Panc1 (cell line): ENCODE results near the gene GULP1. TPM values are rescaled to one million over a fixed set of nuclear protein-coding genes. Genes with fewer than 3 reads are reported as not detected.

Experiments used
- ATAC-seq: fragments of 200-7000 bp; cut with Tn5 transposase; 2 replicates; pipeline ENCODE4 v1.9.1; 2020; ENCODE audit warnings: mild to moderate bottlenecking, moderate library complexity
- BruUV-seq: library from RNA; stranded (reverse); fragments of 400-500 nt; replicated peaks from 2 replicates; lab custom pipeline; 2021; lab: Mats Ljungman, UMichigan
- CTCF ChIA-PET: fragments of 300-600 bp; sonication (Branson Sonifier 250); formaldehyde crosslinking; loops from one replicate; lab custom pipeline; 2022; ENCODE audit warnings: antibody characterized with exemption; lab: Charles Lee
- POLR2A ChIA-PET: fragments of 300-600 bp; sonication (Branson Sonifier 250); formaldehyde crosslinking; loops from one replicate; lab custom pipeline; 2022; ENCODE audit warnings: antibody characterized with exemption; lab: Charles Lee
- DNase-seq: peaks from one replicate; pipeline ENCODE4 v3.0.0-alpha.2; 2010; ENCODE audit warnings: low read depth, low spot score
- H3K27ac ChIP-seq: 2 replicates; pipeline ENCODE4 v1.5.1; 2011; ENCODE audit warnings: mild to moderate bottlenecking, low read length, inconsistent platforms
- H3K27me3 ChIP-seq: fragments of 200-500 bp; sonication (Bioruptor generic); 2 replicates; pipeline ENCODE4 v1.6.0; 2014; ENCODE audit warnings: low read length, inconsistent platforms; ENCODE audit not compliant: control insufficient read depth, insufficient read depth
- H3K36me3 ChIP-seq: fragments of 200-500 bp; sonication (Bioruptor generic); 2 replicates; pipeline ENCODE4 v1.5.1; 2014; ENCODE audit warnings: inconsistent platforms, mild to moderate bottlenecking, low read length, moderate library complexity; ENCODE audit not compliant: control insufficient read depth, insufficient read depth
- H3K4me1 ChIP-seq: 2 replicates; pipeline ENCODE4 v1.5.1; 2011; ENCODE audit warnings: inconsistent platforms, mild to moderate bottlenecking, low read length, moderate library complexity; ENCODE audit not compliant: control insufficient read depth, insufficient read depth
- H3K4me3 ChIP-seq, 2 experiments: 2 replicates each; pipeline ENCODE4 v1.5.1; 2011 to 2012; ENCODE audit warnings: low read depth in 2 of 2, low read length in 2 of 2, mild to moderate bottlenecking in 2 of 2, inconsistent platforms in 1 of 2, moderate library complexity in 1 of 2
- H3K9me3 ChIP-seq: fragments of 200-500 bp; sonication (Bioruptor generic); 2 replicates; pipeline ENCODE4 v1.5.1; 2014; ENCODE audit warnings: low read depth, mild to moderate bottlenecking, inconsistent platforms, low read length, moderate library complexity; ENCODE audit not compliant: control insufficient read depth, insufficient read depth
- POLR2AphosphoS5 ChIP-seq: IDR thresholded peaks from 2 replicates; pipeline ENCODE4 v1.6.1; 2012; ENCODE audit warnings: mild to moderate bottlenecking, low read depth, low read length, moderate library complexity
- SIN3A ChIP-seq: IDR thresholded peaks from 2 replicates; pipeline ENCODE4 v1.6.1; 2012; ENCODE audit warnings: low read depth, mild to moderate bottlenecking, low read length, moderate library complexity, borderline replicate concordance; ENCODE audit not compliant: insufficient read depth
- TCF7L2 ChIP-seq: IDR thresholded peaks from 2 replicates; pipeline ENCODE4 v1.6.1; 2011; ENCODE audit warnings: mild to moderate bottlenecking, low read depth, low read length, inconsistent platforms
- in situ Hi-C: cut with HindIII; loops from 2 replicates; pipeline ENCODE4 v1.10.0; 2016; ENCODE audit warnings: low sequenced_read_pairs, low pct_unique_long_range_greater_than_20kb
- intact Hi-C: fragments of 100-400 bp; cut with micrococcal nuclease; formaldehyde crosslinking; loops from one replicate; pipeline ENCODE4 v1.10.0; 2022; ENCODE audit not compliant: unreplicated experiment
- total RNA-seq: library from RNA; stranded (reverse); gene quantifications from one replicate; pipeline ENCODE4 v1.2.1, GENCODE V29; 2021; ENCODE audit not compliant: unreplicated experiment
- TF ChIP-seq, protein P1 (sequence below), 2 experiments: IDR thresholded peaks; 2 replicates each; pipeline ENCODE4 v1.6.1; 2011 to 2012; ENCODE audit warnings: low read depth in 2 of 2, control low read depth in 1 of 2, low read length in 1 of 2, mild to moderate bottlenecking in 1 of 2, moderate library complexity in 1 of 2; ENCODE audit not compliant: insufficient read depth in 1 of 2
- TF ChIP-seq, protein P2 (sequence below): fragments of 450-650 bp; IDR thresholded peaks from 2 replicates; pipeline ENCODE4 v1.5.1; 2017; ENCODE audit warnings: mild to moderate bottlenecking

The GULP1 gene
- total RNA-seq, 1 experiment from 2014 or later, result 51.5 TPM

DNA sequence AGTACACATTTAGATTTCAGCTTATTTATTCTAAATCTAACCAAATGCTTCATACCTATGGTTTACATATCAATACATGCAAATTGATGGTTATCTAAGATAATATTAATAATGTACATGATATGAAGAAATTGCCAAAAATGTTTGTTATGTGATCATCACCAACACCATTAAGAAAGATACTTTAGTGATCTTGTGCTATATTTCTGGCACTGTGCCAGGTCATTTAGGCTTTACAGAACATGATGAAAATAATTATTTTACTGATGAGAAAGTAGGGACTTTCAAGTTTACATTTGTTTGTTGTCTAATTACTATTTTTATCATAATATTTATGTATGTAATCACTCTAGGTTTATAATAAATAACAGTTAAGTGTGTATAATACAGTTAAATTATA is 158.3 kb downstream of the GULP1 start:
- H3K27ac ChIP-seq, result no peak overlapping the region
- DNase-seq, result no peak
- BruUV-seq, result no TSS peak
- H3K4me1 ChIP-seq, result no peaks in the 10 kb centered on the region
- H3K4me3 ChIP-seq, result no peak overlapping the region
- peaks cover 10% of the 10 kb centered on the region; the same call in 1 of the 2 replicates for H3K9me3 ChIP-seq
- CTCF ChIA-PET, result no interaction called here
- intact Hi-C loops (no loop called here), in situ Hi-C loops (no loop called here)
- ATAC-seq, result no peak
- POLR2A ChIA-PET, result no interaction called here
- H3K36me3 ChIP-seq, result no peaks in the 10 kb centered on the region
- no peaks in the 10 kb centered on the region for H3K27me3 ChIP-seq
- TF ChIP-seq TCF7L2, result no peak
- TF ChIP-seq, protein P1, sequence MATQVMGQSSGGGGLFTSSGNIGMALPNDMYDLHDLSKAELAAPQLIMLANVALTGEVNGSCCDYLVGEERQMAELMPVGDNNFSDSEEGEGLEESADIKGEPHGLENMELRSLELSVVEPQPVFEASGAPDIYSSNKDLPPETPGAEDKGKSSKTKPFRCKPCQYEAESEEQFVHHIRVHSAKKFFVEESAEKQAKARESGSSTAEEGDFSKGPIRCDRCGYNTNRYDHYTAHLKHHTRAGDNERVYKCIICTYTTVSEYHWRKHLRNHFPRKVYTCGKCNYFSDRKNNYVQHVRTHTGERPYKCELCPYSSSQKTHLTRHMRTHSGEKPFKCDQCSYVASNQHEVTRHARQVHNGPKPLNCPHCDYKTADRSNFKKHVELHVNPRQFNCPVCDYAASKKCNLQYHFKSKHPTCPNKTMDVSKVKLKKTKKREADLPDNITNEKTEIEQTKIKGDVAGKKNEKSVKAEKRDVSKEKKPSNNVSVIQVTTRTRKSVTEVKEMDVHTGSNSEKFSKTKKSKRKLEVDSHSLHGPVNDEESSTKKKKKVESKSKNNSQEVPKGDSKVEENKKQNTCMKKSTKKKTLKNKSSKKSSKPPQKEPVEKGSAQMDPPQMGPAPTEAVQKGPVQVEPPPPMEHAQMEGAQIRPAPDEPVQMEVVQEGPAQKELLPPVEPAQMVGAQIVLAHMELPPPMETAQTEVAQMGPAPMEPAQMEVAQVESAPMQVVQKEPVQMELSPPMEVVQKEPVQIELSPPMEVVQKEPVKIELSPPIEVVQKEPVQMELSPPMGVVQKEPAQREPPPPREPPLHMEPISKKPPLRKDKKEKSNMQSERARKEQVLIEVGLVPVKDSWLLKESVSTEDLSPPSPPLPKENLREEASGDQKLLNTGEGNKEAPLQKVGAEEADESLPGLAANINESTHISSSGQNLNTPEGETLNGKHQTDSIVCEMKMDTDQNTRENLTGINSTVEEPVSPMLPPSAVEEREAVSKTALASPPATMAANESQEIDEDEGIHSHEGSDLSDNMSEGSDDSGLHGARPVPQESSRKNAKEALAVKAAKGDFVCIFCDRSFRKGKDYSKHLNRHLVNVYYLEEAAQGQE (IDR thresholded peaks at IDR 0.05; ENCODE audit: insufficient read depth in 1 of 2, low read depth in 2 of 2, low read length in 1 of 2), result no peak
- no peak for TF ChIP-seq SIN3A
- TF ChIP-seq POLR2AphosphoS5, result no peak
- TF ChIP-seq, protein P2, sequence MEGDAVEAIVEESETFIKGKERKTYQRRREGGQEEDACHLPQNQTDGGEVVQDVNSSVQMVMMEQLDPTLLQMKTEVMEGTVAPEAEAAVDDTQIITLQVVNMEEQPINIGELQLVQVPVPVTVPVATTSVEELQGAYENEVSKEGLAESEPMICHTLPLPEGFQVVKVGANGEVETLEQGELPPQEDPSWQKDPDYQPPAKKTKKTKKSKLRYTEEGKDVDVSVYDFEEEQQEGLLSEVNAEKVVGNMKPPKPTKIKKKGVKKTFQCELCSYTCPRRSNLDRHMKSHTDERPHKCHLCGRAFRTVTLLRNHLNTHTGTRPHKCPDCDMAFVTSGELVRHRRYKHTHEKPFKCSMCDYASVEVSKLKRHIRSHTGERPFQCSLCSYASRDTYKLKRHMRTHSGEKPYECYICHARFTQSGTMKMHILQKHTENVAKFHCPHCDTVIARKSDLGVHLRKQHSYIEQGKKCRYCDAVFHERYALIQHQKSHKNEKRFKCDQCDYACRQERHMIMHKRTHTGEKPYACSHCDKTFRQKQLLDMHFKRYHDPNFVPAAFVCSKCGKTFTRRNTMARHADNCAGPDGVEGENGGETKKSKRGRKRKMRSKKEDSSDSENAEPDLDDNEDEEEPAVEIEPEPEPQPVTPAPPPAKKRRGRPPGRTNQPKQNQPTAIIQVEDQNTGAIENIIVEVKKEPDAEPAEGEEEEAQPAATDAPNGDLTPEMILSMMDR, result no peak

DNA sequence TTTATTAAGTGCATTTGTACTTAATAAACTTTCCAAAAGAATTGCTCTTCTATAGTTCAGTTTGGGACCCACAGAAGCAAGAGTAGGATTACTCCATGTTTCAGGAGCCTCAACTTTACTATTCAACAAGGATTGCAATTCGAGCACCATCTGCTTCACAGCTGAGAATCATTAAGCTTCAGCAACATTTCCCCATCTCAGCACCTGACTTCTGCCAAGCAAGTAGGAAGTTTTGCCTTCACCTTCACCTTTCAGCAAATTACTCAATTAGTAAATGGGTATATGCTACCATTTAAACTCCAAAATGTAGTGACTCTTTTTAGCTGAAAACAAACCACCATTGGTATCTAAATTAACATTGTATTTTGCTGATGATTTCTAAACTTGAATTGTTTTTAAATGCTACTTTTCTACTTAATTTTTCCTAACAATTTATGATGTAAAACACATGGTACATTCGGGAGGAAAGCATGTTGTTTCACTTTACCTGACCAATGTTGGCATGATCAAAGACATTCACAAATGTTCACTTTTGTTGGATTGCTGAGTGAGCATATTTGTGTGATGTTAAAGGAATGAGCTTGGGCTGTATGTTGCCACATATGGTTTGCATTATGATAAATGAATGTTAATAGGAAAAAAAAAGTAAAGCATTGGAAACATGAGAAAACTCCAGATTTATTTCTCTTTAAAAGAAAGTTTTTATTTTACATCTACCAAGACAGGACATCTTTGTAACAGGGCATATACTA is 159.2 kb downstream of the GULP1 start:
- intact Hi-C loops, result no loop called here
- DNase-seq, result no peak
- Histone ChIP-seq H3K4me3 (no peak overlapping the region), H3K27me3 (no peaks in the 10 kb centered on the region), H3K27ac (no peak overlapping the region), H3K9me3 (peaks cover 10% of the 10 kb centered on the region; the same call in 1 of the 2 replicates), H3K36me3 (no peaks in the 10 kb centered on the region), H3K4me1 (no peaks in the 10 kb centered on the region)
- no peak for ATAC-seq
- TF ChIP-seq, protein P1 (IDR thresholded peaks at IDR 0.05; ENCODE audit: insufficient read depth in 1 of 2, low read depth in 2 of 2, low read length in 1 of 2), result no peak
- no peak for TF ChIP-seq SIN3A
- no peak for TF ChIP-seq TCF7L2
- TF ChIP-seq, protein P2, result no peak
- no peak for TF ChIP-seq POLR2AphosphoS5
- in situ Hi-C loops, result no loop called here
- BruUV-seq, result no TSS peak
- ChIA-PET CTCF (no interaction called here), POLR2A (no interaction called here)
